ENCODE data around the gene ADGRB2. TPM values are rescaled to one million over a fixed set of nuclear protein-coding genes. Genes with fewer than 3 reads are reported as not detected.

Gene ADGRB2
- total RNA-seq, 2 experiments from 2014 or later, result 0.39 to 0.71 TPM

DNA sequence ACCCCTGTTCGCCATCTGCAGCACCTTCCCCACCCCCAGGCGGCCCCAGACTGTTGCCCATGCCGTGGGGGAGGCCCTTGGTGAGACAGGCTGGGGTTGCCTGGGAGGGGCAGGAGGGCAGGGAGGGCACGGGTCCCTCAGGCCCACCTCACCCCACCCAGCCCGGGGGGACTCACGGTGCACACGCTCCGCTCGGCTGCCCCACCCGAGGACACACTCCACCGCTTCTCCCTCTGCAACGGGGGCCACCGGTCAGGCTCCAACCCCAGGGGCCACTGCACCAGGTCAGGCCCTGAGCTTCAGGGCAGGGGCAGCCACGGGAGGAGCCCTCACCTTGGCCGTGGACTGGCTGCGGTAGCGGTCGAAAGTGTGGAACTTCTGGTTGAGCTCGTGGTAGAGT, 36.3 kb downstream of the ADGRB2 start:
- Histone ChIP-seq H3K4me3 (ENCODE audit: low read length) (no peak overlapping the region), H3K27me3 (ENCODE audit: control insufficient read depth in 1 of 2, insufficient read depth in 2 of 2, low read length in 2 of 2) (peaks cover 0 to 3% of the 10 kb centered on the region in 2 experiments), H3K36me3 (ENCODE audit: insufficient read depth, low read length) (no peaks in the 10 kb centered on the region), H3K9me3 (ENCODE audit: control insufficient read depth in 1 of 2, insufficient read depth in 1 of 2, low read length in 2 of 2) (peaks cover 0 to 3% of the 10 kb centered on the region in 2 experiments), H3K27ac (ENCODE audit: low read depth in 1 of 2, low read length in 2 of 2) (no peak overlapping the region), H3K4me1 (ENCODE audit: insufficient read depth, low read length) (no peaks in the 10 kb centered on the region)
- ATAC-seq (ENCODE audit: poor library complexity) (no peak), DNase-seq (no peak)
- intact Hi-C loops (cut with DNase I, micrococcal nuclease), result no loop called here
- Mint-ChIP-seq H3K27me3 (no peaks in the 10 kb centered on the region), H3K4me3 (no peak overlapping the region), H3K36me3 (ENCODE audit: low read depth) (no peaks in the 10 kb centered on the region), H3K27ac (no peak overlapping the region), H3K4me1 (ENCODE audit: low read depth) (no peaks in the 10 kb centered on the region), H3K9me3 (no peaks in the 10 kb centered on the region)
- TF ChIP-seq, protein P1, sequence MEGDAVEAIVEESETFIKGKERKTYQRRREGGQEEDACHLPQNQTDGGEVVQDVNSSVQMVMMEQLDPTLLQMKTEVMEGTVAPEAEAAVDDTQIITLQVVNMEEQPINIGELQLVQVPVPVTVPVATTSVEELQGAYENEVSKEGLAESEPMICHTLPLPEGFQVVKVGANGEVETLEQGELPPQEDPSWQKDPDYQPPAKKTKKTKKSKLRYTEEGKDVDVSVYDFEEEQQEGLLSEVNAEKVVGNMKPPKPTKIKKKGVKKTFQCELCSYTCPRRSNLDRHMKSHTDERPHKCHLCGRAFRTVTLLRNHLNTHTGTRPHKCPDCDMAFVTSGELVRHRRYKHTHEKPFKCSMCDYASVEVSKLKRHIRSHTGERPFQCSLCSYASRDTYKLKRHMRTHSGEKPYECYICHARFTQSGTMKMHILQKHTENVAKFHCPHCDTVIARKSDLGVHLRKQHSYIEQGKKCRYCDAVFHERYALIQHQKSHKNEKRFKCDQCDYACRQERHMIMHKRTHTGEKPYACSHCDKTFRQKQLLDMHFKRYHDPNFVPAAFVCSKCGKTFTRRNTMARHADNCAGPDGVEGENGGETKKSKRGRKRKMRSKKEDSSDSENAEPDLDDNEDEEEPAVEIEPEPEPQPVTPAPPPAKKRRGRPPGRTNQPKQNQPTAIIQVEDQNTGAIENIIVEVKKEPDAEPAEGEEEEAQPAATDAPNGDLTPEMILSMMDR (IDR thresholded peaks at IDR 0.05), result no peak
- POLR2A ChIA-PET, result no interaction called here
- CTCF ChIA-PET, result no interaction called here

DNA sequence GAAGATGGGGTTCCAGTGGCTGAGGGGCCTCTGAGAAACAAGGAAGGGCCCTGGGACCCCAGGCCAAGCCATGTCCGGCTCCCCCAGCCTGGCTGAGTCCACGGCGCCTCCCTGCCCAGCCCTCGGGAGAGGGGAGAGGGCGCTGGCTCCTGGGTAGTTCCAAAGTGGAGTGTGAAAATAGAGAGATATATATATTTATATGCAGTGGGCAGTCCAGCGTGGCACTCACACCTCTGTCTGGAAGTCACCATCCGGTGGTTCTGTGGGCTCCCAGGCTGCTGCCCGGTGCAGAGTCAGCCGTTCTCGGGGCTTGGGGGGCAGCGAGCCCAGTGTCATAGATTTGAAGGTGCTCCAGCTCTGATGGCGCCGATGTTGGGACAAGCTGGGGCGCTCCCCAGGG, 36.9 kb downstream of the ADGRB2 start:
- Mint-ChIP-seq H3K9me3 (no peaks in the 10 kb centered on the region), H3K36me3 (ENCODE audit: low read depth) (no peaks in the 10 kb centered on the region), H3K4me3 (no peak overlapping the region), H3K4me1 (ENCODE audit: low read depth) (no peaks in the 10 kb centered on the region), H3K27ac (no peak overlapping the region), H3K27me3 (peaks cover 5% of the 10 kb centered on the region)
- ATAC-seq (ENCODE audit: poor library complexity), result no peak
- ChIA-PET CTCF (no interaction called here), POLR2A (no interaction called here)
- TF ChIP-seq, protein P1 (IDR thresholded peaks at IDR 0.05), result no peak
- Histone ChIP-seq H3K4me3 (ENCODE audit: low read length) (no peak overlapping the region), H3K9me3 (ENCODE audit: control insufficient read depth in 1 of 2, insufficient read depth in 1 of 2, low read length in 2 of 2) (peaks cover 0 to 3% of the 10 kb centered on the region in 2 experiments), H3K36me3 (ENCODE audit: insufficient read depth, low read length) (no peaks in the 10 kb centered on the region), H3K27me3 (ENCODE audit: control insufficient read depth in 1 of 2, insufficient read depth in 2 of 2, low read length in 2 of 2) (peaks cover 0 to 3% of the 10 kb centered on the region in 2 experiments), H3K4me1 (ENCODE audit: insufficient read depth, low read length) (no peaks in the 10 kb centered on the region), H3K27ac (ENCODE audit: low read depth in 1 of 2, low read length in 2 of 2) (no peak overlapping the region)
- intact Hi-C loops (cut with DNase I, micrococcal nuclease), result no loop called here
- no peak for DNase-seq

DNA sequence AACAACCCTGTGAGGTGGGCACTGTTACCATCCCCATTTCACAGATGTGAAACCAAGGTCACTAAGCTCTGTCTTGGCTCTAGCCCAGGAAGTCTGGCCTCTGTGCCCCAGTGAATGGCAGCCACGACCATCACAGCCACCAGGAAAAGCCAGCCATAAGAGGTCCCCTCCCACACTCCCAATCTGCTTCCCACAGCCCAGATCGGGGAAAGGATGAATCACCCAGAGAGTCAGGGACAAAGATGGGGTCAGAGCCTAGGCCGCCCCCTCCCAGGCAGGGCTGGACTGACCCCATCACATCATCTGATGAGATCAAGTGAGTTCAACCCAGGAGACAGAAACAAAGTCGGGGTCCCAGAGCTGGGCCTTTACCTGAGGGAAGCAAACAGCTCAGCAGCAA, 37.4 kb downstream of the ADGRB2 start:
- Mint-ChIP-seq H3K4me1 (ENCODE audit: low read depth) (no peaks in the 10 kb centered on the region), H3K9me3 (no peaks in the 10 kb centered on the region), H3K27me3 (peaks cover 9% of the 10 kb centered on the region), H3K4me3 (no peak overlapping the region), H3K27ac (no peak overlapping the region), H3K36me3 (ENCODE audit: low read depth) (no peaks in the 10 kb centered on the region)
- peaks cover 0 to 3% of the 10 kb centered on the region in 2 experiments for H3K9me3 ChIP-seq (ENCODE audit: control insufficient read depth in 1 of 2, insufficient read depth in 1 of 2, low read length in 2 of 2)
- intact Hi-C loops (cut with DNase I, micrococcal nuclease), result no loop called here
- H3K4me3 ChIP-seq (ENCODE audit: low read length), result no peak overlapping the region
- no peak for DNase-seq
- H3K27ac ChIP-seq (ENCODE audit: low read depth in 1 of 2, low read length in 2 of 2), result no peak overlapping the region
- ChIA-PET POLR2A (no interaction called here), CTCF (no interaction called here)
- TF ChIP-seq, protein P1 (IDR thresholded peaks at IDR 0.05), result no peak
- no peaks in the 10 kb centered on the region for H3K4me1 ChIP-seq (ENCODE audit: insufficient read depth, low read length)
- no peaks in the 10 kb centered on the region for H3K36me3 ChIP-seq (ENCODE audit: insufficient read depth, low read length)
- H3K27me3 ChIP-seq (ENCODE audit: control insufficient read depth in 1 of 2, insufficient read depth in 2 of 2, low read length in 2 of 2), result peaks cover 0 to 3% of the 10 kb centered on the region in 2 experiments
- no peak for ATAC-seq (ENCODE audit: poor library complexity)

Data from CD4-positive, alpha-beta T cell (primary cell).